Measurements from ENCODE around the gene FAU. TPM values are rescaled to one million over a fixed set of nuclear protein-coding genes. Genes with fewer than 3 reads are reported as not detected.
"Not testable (repeated sequence)": the region's sequence is repeated elsewhere in the genome, so short reads cannot be mapped to it uniquely, and the experiment has no call there.

FAU gene
- total and polyA plus RNA-seq, 4 donors: 334 to 1,580 (median 978) TPM

- no peak for TF ChIP-seq CTCF (IDR thresholded peaks at IDR 0.05; ENCODE audit: control extremely low read depth, extremely low read depth)
- no peak overlapping the region for H3K9ac ChIP-seq (ENCODE audit: insufficient read depth in 1 of 2, low read length in 2 of 2)
- DNase-seq (no peak), ATAC-seq (ENCODE audit: insufficient read depth, low FRiP score) (no peak)
- no peaks in the 10 kb centered on the region for H3K9me3 ChIP-seq (ENCODE audit: control insufficient read depth in 4 of 4, insufficient read depth in 3 of 4, low read length in 3 of 4)
- H3K4me1 ChIP-seq (ENCODE audit: control insufficient read depth in 5 of 5, insufficient read depth in 5 of 5, low read length in 5 of 5): peaks cover 0 to 27% (median 12%) of the 10 kb centered on the region in 5 donors
- no peaks in the 10 kb centered on the region for H3K27me3 ChIP-seq (ENCODE audit: control insufficient read depth in 3 of 3, insufficient read depth in 3 of 3, low read length in 2 of 3)
- H3K27ac ChIP-seq (ENCODE audit: low read depth in 1 of 2, low read length in 1 of 2): no peak overlapping the region
- no peak overlapping the region for H3K4me3 ChIP-seq
- H3K36me3 ChIP-seq (ENCODE audit: control insufficient read depth in 4 of 4, insufficient read depth in 4 of 4, low read length in 4 of 4): peaks cover 14 to 32% (median 22%) of the 10 kb centered on the region in 4 donors
These were observed 2.3 kb downstream of the FAU start for GRCh38 chr11:65119670-65119995.

GRCh38 chr11:65118891-65119669 is 2.9 kb downstream of the FAU start:
- Histone ChIP-seq H3K4me1 (ENCODE audit: control insufficient read depth in 5 of 5, insufficient read depth in 5 of 5, low read length in 5 of 5) (peaks cover 0 to 27% (median 12%) of the 10 kb centered on the region in 5 donors), H3K9ac (ENCODE audit: insufficient read depth in 1 of 2, low read length in 2 of 2) (peak overlapping the region in 1 of 2 donors; percentile 28), H3K36me3 (ENCODE audit: control insufficient read depth in 4 of 4, insufficient read depth in 4 of 4, low read length in 4 of 4) (peaks cover 13 to 32% (median 20%) of the 10 kb centered on the region in 4 donors)
- 89 to 94% methylated on average over 18 of the region's 18 CpGs for WGBS, 2 donors
- H3K27me3 ChIP-seq (ENCODE audit: control insufficient read depth in 3 of 3, insufficient read depth in 3 of 3, low read length in 2 of 3); H3K27ac ChIP-seq (ENCODE audit: low read depth in 1 of 2, low read length in 1 of 2); ATAC-seq (ENCODE audit: insufficient read depth, low FRiP score); DNase-seq; H3K9me3 ChIP-seq (ENCODE audit: control insufficient read depth in 4 of 4, insufficient read depth in 3 of 4, low read length in 3 of 4); H3K4me3 ChIP-seq: not testable (repeated sequence)

GRCh38 chr11:65118097-65118837 is 3.7 kb downstream of the FAU start:
- 88 to 90% methylated on average over 18 of the region's 18 CpGs for WGBS, 2 donors
- Histone ChIP-seq H3K9ac (ENCODE audit: insufficient read depth in 1 of 2, low read length in 2 of 2) (no peak overlapping the region), H3K4me3 (no peak overlapping the region), H3K27ac (ENCODE audit: low read depth in 1 of 2, low read length in 1 of 2) (no peak overlapping the region), H3K4me1 (ENCODE audit: control insufficient read depth in 5 of 5, insufficient read depth in 5 of 5, low read length in 5 of 5) (peaks cover 5 to 31% (median 11%) of the 10 kb centered on the region in 5 donors), H3K36me3 (ENCODE audit: control insufficient read depth in 4 of 4, insufficient read depth in 4 of 4, low read length in 4 of 4) (peaks cover 13 to 32% (median 20%) of the 10 kb centered on the region in 4 donors), H3K27me3 (ENCODE audit: control insufficient read depth in 3 of 3, insufficient read depth in 3 of 3, low read length in 2 of 3) (no peaks in the 10 kb centered on the region), H3K9me3 (ENCODE audit: control insufficient read depth in 4 of 4, insufficient read depth in 3 of 4, low read length in 3 of 4) (no peaks in the 10 kb centered on the region)
- DNase-seq (peak in 1 of 3 donors; percentile 27), ATAC-seq (ENCODE audit: insufficient read depth, low FRiP score) (no peak)
- TF ChIP-seq CTCF (IDR thresholded peaks at IDR 0.05; ENCODE audit: control extremely low read depth, extremely low read depth): no peak
